Gastroesophageal sphincter (tissue), 3 donors: Measurements from ENCODE around the gene SPRR2G.

ENCODE experiments used
- POLR2A ChIP-seq, 2 donors: fragments of 450-650 bp; IDR thresholded peaks; one replicate each; pipeline ENCODE4 v1.6.1; 2017; ENCODE audit warnings: antibody characterized with exemption in 2 of 2, mild to moderate bottlenecking in 2 of 2, moderate library complexity in 1 of 2
- POLR2AphosphoS5 ChIP-seq: sonication (generic); formaldehyde crosslinking; IDR thresholded peaks from one replicate; pipeline ENCODE4 v1.6.1; 2017; ENCODE audit warnings: antibody characterized with exemption
- TF ChIP-seq, protein P1 (sequence below), 4 experiments: fragments of 200-600 bp in 2 of 4; fragments of 450-650 bp in 2 of 4; sonication (generic) in 1 of 4; IDR thresholded peaks; one replicate each; pipeline ENCODE4 v1.5.1; 2017 to 2019; ENCODE audit warnings: antibody characterized with exemption in 4 of 4, mild to moderate bottlenecking in 2 of 4, moderate library complexity in 2 of 4

DNA sequence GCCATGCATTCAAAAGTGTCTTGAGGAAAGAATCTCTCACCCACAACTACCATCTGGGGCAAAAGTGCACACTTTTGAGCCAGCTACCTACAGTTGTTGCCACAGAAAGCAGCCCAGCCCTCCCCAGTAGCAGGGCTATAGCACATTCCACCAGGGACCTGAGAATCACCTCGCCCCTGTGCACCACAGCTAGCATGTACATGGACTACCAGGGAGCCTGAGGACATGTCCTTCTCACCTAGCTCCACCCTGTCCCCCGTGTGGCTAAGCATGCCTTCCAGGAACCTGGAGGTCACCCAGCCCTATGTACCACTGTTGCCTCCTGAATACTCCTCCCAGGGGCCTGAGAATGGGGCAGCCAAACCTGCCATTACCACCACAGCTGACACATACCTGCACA lies 16.9 kb downstream of the SPRR2G start:
- TF ChIP-seq, protein P1, sequence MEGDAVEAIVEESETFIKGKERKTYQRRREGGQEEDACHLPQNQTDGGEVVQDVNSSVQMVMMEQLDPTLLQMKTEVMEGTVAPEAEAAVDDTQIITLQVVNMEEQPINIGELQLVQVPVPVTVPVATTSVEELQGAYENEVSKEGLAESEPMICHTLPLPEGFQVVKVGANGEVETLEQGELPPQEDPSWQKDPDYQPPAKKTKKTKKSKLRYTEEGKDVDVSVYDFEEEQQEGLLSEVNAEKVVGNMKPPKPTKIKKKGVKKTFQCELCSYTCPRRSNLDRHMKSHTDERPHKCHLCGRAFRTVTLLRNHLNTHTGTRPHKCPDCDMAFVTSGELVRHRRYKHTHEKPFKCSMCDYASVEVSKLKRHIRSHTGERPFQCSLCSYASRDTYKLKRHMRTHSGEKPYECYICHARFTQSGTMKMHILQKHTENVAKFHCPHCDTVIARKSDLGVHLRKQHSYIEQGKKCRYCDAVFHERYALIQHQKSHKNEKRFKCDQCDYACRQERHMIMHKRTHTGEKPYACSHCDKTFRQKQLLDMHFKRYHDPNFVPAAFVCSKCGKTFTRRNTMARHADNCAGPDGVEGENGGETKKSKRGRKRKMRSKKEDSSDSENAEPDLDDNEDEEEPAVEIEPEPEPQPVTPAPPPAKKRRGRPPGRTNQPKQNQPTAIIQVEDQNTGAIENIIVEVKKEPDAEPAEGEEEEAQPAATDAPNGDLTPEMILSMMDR (IDR thresholded peaks at IDR 0.05) = no peak
- TF ChIP-seq POLR2A (IDR thresholded peaks at IDR 0.05) (no peak), POLR2AphosphoS5 (no peak)
